DOHH2 (cell line): ENCODE data around the gene CDH4.

Experiments used
- H3F3A ChIP-seq: fragments of 200-600 bp; sonication (generic), shearing (Covaris generic); 2 replicates; pipeline ENCODE4 v1.6.0; 2016; ENCODE audit warnings: antibody characterized with exemption, mild to moderate bottlenecking; ENCODE audit not compliant: control insufficient read depth, insufficient read depth
- H3K27ac ChIP-seq: fragments of 200-600 bp; sonication (generic); 2 replicates; pipeline ENCODE4 v1.5.1; 2014; ENCODE audit warnings: low read depth, mild to moderate bottlenecking, low read length, moderate library complexity
- H3K27me3 ChIP-seq: fragments of 200-600 bp; sonication (generic); 2 replicates; pipeline ENCODE4 v1.6.1; 2014; ENCODE audit warnings: mild to moderate bottlenecking, low read length, mixed read lengths; ENCODE audit not compliant: control insufficient read depth
- H3K36me3 ChIP-seq: fragments of 200-600 bp; sonication (generic); 2 replicates; pipeline ENCODE4 v1.6.1; 2014; ENCODE audit warnings: mild to moderate bottlenecking, low read length, moderate library complexity, mixed read lengths; ENCODE audit not compliant: control insufficient read depth
- H3K4me1 ChIP-seq: fragments of 200-600 bp; sonication (generic); 2 replicates; pipeline ENCODE4 v1.6.1; 2014; ENCODE audit warnings: mild to moderate bottlenecking, low read length, mixed read lengths; ENCODE audit not compliant: control insufficient read depth
- H3K4me2 ChIP-seq: fragments of 200-600 bp; sonication (generic); 2 replicates; pipeline ENCODE4 v1.6.0; 2014; ENCODE audit warnings: mild to moderate bottlenecking, low read length, moderate library complexity
- H3K4me3 ChIP-seq: fragments of 200-600 bp; sonication (generic); 2 replicates; pipeline ENCODE4 v1.5.1; 2014; ENCODE audit warnings: mild to moderate bottlenecking, low read length, mixed read lengths
- H3K79me2 ChIP-seq: fragments of 200-600 bp; sonication (generic); 2 replicates; pipeline ENCODE4 v1.6.1; 2014; ENCODE audit warnings: mild to moderate bottlenecking, low read length, mixed read lengths; ENCODE audit not compliant: control insufficient read depth
- H3K9me2 ChIP-seq: fragments of 200-600 bp; sonication (generic); replicated peaks from 2 replicates; pipeline ENCODE4 v1.6.1; 2014; ENCODE audit warnings: mild to moderate bottlenecking, low read length, mixed read lengths; ENCODE audit not compliant: control insufficient read depth
- H3K9me3 ChIP-seq: fragments of 200-600 bp; sonication (generic); 2 replicates; pipeline ENCODE4 v1.6.1; 2014; ENCODE audit warnings: antibody characterized with exemption, low read length, mixed read lengths; ENCODE audit not compliant: control insufficient read depth, insufficient read depth
- H4K20me1 ChIP-seq: fragments of 200-600 bp; sonication (generic); 2 replicates; pipeline ENCODE4 v1.6.0; 2014; ENCODE audit warnings: low read depth, mild to moderate bottlenecking, antibody characterized with exemption, low read length, moderate library complexity; ENCODE audit not compliant: control insufficient read depth, insufficient read depth
- CTCF ChIP-seq: fragments of 200-600 bp; sonication (generic); IDR thresholded peaks from one replicate; pipeline ENCODE4 v1.5.1; 2014; ENCODE audit warnings: antibody characterized with exemption, mild to moderate bottlenecking, low read depth, low read length; ENCODE audit not compliant: poor library complexity, severe bottlenecking
- EZH2phosphoT487 ChIP-seq: fragments of 200-600 bp; sonication (generic); IDR thresholded peaks from 2 replicates; pipeline ENCODE4 v1.6.1; 2017; ENCODE audit warnings: borderline replicate concordance, mild to moderate bottlenecking, antibody characterized with exemption, low read length, moderate library complexity, mixed read lengths

CDH4 gene

GRCh38 chr20:61895016-61895415 is 643.0 kb downstream of the CDH4 start:
- no peak overlapping the region for H3K27ac ChIP-seq
- no peaks in the 10 kb centered on the region for H3K9me3 ChIP-seq
- no peaks in the 10 kb centered on the region for H3K9me2 ChIP-seq
- H3K4me2 ChIP-seq, result no peak overlapping the region
- H3K27me3 ChIP-seq, result no peaks in the 10 kb centered on the region
- no peaks in the 10 kb centered on the region for H4K20me1 ChIP-seq
- no peak overlapping the region for H3K4me3 ChIP-seq
- TF ChIP-seq EZH2phosphoT487 (no peak), CTCF (no peak)
- H3F3A ChIP-seq, result no peaks in the 10 kb centered on the region
- H3K36me3 ChIP-seq, result no peaks in the 10 kb centered on the region
- no peaks in the 10 kb centered on the region for H3K79me2 ChIP-seq
- no peaks in the 10 kb centered on the region for H3K4me1 ChIP-seq

DNA sequence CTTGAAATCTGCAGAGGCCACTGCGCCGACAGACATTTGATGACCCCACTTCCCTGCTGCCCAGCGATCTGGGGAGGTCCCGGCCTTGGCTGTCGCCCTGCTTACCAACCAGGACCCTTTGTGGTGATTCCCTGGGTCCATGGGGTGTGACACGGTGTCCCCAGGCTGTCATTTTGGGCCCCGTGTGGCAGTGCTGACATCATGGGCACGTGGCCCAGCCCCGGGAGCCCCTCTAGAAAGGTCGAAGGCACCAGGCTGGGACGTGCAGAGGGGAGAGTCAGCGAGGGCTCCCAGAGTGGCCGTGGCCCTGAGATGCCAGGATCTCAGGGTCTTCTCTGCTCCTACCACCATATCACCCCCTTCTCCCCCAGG is 643.6 kb downstream of the CDH4 start:
- no peak overlapping the region for H3K4me2 ChIP-seq

GRCh38 chr20:61896058-61896961 is 644.2 kb downstream of the CDH4 start:
- Histone ChIP-seq H3K27ac (no peak overlapping the region), H4K20me1 (no peaks in the 10 kb centered on the region), H3K4me2 (no peak overlapping the region), H3F3A (no peaks in the 10 kb centered on the region), H3K4me3 (no peak overlapping the region), H3K9me3 (no peaks in the 10 kb centered on the region), H3K36me3 (no peaks in the 10 kb centered on the region), H3K9me2 (no peaks in the 10 kb centered on the region), H3K27me3 (no peaks in the 10 kb centered on the region), H3K4me1 (no peaks in the 10 kb centered on the region), H3K79me2 (no peaks in the 10 kb centered on the region)
- no peak for TF ChIP-seq EZH2phosphoT487
- peak; percentile 72 for TF ChIP-seq CTCF

More for the DNA sequence above, 643.6 kb downstream of the CDH4 start:
- Histone ChIP-seq H4K20me1 (no peaks in the 10 kb centered on the region), H3K9me2 (no peaks in the 10 kb centered on the region), H3K9me3 (no peaks in the 10 kb centered on the region), H3F3A (no peaks in the 10 kb centered on the region), H3K36me3 (no peaks in the 10 kb centered on the region), H3K4me1 (no peaks in the 10 kb centered on the region), H3K27ac (no peak overlapping the region), H3K4me3 (no peak overlapping the region), H3K79me2 (no peaks in the 10 kb centered on the region), H3K27me3 (no peaks in the 10 kb centered on the region)
- TF ChIP-seq CTCF, result no peak
- TF ChIP-seq EZH2phosphoT487, result no peak
